AG08396 (cell line): ENCODE results near the gene EWSR1.

ENCODE experiments used
- DNase-seq: peaks from one replicate; pipeline ENCODE4 v3.0.0; 2012; ENCODE audit warnings: low spot score, mixed read lengths

Gene EWSR1

DNA sequence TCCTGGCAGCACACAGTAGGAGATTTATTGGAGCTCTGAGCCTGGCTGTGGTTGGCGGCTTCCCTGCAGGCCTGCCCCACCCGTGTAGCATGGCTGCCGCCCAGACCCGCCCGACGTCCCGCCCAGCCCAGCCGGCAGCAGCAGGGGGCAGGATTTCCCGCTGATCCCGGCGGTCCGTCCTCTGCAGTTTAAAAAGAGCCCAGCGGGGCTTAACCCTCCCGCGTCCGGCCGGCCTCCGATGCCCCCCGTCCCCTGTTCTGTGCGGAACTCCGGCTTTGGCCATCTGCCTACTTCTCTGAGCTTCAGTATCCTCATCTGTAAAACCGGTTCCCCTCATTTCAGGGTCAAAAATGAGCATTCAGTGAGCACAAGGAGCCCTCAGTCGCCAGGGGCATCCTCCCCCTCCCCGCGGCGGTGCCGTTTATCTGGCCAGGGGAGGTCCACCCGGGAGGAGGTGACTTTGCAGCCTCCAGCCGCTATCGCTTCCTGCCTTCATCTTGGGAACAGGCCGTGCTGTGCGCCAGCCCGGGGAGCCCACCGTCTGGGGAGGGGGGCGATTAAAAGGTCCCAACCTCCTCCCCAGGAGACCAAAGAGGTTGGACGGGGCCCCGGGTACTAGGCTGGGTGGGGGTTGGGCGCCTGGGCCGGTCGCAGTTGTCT is 38.2 kb downstream of the EWSR1 start, which contains the start of gene GAS2L1:
Gene GAS2L1, plus strand, starts transcription at position 476 of the 660 bp plus-strand sequence. CDS start 1,456 bp downstream, outside the sequence.
- peak; percentile 95 for DNase-seq

DNA sequence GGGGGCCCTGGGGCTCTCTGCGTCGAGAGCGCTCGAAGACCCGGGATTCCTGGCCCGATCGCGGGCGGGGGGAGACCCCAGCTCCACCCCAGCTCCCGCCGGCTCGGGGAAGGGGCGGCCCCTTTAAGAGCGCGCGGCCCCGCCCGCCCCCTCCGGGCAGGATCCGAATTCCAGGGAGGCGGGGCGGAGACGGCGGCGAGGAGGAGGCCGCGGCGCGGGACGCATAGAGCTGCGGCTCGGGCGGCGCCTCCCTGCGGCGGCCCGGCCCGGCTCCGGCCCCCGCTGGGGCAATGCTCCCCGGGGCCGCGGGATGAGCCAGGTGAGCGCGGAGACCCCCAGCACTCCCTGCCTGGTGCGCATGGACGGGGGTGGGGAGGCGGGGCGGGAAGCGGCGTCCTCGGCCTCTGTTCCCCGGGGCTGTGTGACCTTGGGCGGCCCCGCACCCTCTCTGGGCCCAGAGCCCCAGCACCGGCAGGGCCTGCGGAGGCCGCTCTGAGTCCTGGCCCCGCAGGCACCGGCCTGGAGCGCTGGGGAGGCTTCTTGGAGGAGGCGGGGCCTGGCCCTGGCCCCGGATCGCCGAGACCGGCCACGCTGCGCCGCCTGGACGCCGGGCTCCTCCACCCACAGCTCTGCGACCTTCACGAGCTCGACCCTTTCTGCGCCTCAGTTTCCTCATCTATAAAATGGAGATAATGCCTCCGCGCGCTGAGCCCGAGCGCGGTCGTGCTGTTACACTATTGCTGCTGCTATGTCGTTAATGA is 38.9 kb downstream of the EWSR1 start:
- peak; percentile 91 for DNase-seq

DNA sequence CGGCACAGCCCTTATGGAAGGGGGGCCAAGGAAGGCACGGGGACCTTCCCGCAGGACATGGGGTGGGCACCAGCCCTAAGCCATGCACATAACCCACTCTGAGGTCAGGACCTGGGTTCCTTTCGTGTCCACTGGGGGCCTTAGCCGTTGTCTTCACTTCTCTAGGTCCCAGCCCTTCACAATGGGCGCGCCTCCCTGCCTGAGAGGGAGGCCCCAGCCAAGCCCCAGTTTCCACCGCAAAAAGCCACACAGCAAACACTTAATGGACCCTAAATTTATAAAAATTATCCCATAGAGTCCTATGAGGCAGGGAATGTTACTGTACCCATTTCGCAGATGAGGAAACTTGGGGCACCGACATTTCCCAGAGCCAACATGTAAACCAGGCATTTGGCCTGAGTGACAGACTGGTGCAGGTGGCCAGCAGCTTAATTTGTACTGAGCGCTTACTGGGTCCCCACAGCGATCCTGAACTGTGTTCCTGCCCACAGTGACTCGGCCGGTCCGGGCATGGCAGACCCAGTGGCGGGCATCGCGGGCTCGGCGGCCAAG is 39.6 kb downstream of the EWSR1 start:
- DNase-seq = peak; percentile 36

DNA sequence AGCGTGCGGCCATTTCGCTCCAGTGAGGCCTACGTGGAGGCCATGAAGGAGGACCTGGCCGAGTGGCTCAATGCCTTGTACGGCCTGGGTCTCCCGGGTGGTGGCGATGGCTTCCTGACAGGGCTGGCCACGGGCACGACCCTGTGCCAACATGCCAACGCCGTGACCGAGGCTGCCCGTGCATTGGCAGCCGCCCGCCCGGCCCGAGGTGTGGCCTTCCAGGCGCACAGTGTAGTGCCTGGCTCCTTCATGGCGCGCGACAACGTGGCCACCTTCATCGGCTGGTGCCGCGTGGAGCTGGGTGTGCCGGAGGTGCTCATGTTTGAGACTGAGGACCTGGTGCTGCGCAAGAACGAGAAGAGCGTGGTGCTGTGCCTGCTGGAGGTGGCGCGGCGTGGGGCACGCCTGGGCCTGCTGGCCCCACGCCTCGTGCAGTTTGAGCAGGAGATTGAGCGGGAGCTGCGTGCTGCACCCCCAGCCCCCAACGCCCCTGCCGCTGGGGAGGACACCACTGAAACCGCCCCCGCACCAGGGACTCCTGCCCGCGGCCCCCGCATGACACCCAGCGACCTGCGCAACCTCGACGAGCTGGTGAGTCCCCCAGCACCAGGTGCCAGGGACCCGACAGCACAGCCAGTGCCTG is 40.2 kb downstream of the EWSR1 start:
- no peak for DNase-seq

DNA sequence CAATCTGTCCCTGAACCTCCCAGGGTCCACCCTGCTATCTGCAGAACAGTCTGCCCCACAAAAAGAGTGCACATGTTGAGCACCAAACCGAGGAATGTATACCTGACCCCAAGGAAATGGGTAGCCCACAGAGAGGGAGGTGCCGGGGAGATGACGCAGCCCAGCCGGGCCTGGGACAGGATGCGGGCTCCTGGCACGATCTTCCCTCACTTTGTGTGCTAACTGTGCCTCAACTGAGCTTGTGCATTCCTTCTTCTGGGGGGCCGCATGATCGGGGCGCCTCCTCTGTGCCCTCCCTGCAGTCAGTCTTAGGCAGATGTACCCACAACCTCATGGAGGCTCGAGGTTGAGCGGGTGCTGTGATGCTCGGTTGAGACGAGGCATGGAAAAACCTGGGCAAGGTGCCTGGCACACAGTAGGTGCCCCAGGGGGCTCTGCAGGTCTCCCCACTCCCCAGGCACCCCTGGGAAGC is 40.8 kb downstream of the EWSR1 start:
- peak; percentile 70 for DNase-seq

DNA sequence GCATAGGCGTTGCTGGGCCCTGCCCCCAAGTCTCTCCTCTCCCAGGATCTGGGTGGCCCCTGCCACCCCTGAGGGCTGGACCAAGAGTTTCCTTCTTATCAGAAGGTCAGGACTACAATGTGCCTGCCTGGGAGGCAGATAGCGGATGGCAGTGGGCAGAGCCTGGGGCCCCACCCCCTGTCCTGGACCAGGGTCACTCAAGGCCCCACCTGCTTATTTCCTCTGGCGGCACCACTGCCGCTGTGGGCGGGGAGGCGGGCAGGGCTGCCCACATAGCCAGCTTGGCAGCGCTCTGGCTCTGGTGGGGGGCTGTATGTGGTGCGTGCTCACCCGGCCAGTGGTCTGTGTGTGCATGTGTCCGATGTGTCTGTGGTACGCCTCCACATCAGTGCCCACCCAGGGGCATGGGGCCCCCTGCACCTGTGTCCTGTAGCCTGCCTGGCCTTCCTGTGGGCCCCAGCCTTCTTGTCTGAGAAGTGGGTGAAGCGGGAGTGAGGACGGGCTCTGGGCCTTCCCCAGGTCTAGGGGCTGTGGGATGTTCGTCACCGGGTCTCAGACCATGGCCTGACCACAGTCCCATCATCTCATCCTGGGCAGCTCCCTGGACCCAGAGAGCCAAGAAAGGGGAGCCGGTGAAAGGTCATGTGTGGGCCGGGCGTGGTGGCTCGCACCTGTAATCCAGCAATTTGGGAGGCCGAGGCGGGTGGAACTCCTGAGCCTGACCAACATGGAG is 41.4 kb downstream of the EWSR1 start:
- no peak for DNase-seq

DNA sequence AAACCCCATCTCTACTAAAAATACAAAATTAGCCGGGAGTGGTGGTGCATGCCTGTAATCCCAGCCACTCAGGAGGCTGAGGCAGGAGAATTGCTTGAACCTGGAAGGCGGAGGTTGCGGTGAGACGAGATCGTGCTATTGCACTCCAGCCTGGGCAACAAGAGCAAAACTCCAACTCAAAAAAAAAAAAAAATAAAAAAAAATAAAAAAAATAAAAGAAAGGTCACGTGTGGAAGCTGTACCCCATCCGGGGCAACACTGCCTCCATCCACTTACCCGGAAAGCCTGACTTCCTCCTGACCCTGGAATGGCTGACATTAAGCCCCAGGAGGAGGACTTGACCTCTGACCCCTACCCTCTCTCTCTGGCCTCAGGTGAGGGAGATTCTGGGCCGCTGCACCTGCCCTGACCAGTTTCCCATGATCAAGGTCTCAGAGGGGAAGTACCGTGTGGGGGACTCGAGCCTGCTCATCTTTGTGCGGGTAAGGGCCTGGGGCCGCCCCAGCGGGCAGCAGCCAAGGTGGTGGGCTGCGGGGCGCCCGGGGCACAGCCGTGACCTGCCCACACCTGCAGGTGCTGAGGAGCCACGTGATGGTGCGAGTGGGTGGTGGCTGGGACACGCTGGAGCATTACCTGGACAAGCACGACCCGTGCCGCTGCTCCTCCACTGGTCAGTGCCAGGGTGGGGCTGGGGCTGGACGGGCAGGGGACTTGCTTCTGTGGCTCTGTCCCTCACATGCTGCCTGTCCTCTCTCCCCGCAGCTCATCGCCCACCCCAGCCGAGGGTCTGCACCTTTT is 42.2 kb downstream of the EWSR1 start:
- no peak for DNase-seq

DNA sequence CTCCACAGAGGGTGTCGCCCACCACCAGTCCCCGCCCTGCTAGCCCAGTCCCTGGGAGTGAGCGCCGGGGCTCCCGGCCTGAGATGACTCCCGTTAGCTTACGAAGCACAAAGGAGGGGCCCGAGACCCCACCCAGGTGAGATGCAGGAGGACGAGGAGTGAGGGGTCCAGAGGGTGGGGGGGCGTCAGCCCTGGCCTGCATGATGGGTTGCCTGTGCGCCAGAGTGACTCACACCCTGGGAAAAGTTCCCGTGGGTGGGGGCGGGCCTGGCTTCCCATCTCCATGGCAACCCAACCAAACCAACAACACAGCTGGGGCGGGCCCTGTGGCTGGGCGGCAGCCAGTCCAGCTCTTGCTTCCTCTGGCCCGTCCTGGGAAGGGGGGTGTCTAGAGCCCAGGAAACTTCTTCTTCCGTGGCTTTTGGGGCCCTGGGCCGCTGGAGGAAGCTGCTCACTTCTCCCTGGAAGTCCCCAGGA is 42.8 kb downstream of the EWSR1 start:
- DNase-seq = peak; percentile 100

DNA sequence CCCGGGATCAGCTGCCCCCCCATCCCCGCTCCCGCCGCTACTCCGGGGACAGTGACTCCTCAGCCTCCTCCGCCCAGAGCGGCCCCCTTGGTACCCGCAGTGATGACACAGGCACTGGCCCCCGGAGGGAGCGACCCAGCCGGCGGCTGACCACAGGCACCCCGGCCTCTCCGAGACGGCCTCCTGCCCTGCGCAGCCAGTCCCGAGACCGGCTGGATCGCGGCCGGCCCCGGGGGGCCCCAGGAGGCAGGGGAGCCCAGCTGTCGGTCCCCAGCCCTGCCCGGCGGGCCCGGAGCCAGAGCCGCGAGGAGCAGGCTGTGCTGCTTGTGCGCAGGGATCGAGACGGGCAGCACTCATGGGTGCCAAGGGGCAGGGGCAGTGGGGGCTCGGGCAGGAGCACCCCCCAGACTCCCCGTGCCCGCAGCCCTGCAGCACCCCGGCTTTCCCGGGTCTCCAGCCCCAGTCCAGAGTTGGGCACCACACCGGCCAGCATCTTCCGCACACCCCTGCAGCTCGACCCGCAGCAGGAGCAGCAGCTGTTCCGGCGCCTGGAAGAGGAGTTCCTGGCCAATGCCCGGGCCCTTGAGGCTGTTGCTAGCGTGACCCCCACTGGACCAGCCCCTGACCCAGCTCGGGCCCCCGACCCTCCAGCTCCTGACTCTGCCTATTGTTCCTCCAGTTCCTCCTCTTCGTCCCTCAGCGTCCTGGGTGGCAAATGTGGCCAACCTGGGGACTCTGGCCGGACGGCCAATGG is 43.6 kb downstream of the EWSR1 start:
- DNase-seq = no peak

DNA sequence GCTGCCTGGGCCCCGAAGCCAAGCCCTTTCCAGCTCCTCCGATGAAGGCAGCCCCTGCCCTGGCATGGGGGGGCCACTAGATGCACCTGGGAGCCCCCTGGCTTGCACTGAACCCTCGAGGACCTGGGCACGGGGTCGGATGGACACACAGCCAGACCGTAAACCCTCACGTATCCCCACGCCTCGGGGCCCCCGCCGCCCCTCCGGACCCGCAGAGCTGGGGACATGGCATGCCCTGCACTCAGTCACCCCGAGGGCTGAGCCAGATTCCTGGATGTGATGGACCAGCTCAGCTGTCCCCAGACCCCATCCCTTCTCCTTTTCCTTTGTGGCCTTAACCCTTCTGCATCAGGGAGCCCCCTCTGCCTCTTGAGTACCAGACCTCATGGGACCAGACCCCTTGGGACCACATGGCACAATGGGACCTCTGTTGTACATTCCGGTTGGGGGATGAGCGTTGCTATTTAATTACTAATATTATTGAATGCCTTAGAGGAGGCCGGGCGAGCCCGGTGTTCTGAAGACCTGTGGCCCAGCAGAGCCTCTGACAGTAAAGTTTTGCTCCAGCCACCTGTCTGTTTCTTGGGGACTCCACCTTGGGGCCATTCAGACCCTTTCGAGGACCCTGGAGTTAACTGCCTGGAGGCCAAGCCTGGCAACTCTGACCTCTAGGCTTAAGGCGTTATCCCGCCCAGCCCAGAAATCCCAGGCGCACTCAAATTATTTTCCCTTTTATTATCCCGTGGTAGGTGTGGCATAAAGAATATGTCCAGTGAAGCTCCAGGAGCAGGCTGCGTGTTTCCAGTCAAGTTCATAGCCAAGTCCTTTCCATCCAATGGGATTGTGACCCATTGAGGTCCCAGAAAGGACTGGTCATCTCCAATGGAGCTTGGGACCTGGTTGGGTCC is 44.4 kb downstream of the EWSR1 start:
- no peak for DNase-seq

DNA sequence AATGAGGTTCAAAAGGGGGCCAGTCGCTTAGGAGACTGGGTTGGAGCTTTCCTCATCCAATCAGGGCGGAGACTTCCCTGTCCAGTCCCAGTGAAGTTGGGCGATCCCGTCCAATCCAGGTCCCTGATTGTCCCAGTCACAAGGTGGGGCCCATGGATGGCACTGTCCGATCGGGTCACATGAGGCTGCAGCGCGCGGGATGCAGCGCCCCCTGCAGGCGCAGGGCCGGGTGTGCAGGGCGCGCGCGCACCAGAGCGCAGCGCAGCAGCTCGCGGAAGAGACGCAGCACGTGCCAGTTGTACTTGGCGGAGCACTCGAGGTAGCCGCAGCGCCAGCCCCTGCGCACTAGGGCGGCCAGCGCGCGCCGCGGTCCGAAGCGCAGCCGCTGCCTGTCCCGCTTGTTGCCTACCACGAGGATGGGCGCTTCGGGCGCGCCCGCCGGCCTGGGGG is 45.1 kb downstream of the EWSR1 start:
- peak; percentile 63 for DNase-seq

DNA sequence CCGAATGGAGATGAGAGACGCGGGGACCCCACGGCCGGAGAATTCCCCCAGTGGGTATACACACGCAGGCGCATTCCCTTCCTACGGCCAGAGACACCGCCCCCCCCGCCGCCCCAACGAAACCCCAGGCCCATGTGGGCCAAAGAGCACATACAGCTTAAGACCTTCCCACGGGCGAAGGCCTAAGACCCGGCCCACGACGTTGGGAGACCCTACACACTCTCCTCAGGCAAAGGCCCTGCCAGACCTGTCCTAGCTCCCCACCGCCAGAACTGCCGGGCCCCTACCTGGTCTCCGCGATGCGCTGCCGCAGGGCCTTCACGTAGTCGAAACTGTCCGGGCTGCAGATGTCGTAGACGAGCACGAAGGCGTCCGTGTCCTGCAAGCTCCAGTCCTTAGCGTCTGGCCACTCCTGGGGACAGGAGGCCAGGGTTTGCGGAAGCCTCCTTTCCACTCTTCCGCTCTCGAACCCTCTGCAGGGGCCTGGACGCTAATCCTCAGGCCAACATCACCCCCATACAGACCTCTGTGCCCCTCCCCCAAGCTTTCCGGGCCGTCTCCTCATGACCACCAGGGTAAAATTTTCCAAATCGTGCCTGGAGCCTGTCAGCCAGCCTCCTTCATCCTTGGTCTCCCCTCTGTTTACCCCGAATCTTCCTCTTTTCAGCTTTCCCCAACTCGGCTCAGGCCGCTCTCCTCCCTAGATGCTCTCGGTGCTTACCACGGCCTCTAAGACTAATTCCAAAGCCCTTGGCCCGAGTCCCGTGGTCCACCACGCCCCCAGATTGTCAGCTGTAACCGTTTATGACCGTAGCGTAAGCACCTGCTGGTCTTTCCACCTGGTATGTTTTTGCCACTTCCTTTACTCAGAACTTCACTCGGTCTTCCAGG is 45.8 kb downstream of the EWSR1 start:
- DNase-seq = no peak

DNA sequence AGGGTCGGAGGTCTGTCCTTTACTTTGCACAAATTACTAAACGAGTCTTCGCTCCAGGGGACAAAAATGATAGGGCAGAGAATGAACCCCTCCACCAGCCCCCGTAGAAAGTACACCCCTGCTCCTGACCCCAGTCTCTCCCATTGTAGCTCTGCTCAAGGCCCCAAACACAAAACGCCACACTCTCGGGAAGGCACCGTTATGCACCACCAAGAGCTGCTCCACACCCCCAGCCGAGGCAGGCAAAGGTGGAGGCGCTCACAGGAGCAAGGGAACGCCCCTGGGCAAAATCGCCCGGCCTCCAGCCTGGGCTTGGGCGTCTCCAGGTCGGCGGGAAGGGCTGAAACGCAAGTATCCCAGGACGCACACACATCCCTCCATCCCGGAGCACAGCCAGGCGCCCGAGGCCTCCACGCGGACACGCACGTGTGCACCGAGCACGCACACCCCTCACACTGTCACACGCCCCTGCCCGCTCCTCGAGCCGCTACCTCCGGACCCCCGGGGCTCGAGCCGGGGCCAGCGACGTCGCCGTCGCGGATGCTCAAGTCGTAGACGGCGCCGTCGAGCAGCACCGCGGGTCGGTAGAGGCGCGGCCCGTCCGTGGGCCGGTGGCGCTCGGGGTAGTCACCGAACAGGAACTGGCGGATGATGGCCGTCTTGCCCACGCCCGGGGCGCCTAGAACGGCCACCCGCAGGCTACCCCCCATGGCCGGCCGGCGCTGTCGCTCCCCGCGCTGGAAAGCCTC is 46.6 kb downstream of the EWSR1 start:
- no peak for DNase-seq

DNA sequence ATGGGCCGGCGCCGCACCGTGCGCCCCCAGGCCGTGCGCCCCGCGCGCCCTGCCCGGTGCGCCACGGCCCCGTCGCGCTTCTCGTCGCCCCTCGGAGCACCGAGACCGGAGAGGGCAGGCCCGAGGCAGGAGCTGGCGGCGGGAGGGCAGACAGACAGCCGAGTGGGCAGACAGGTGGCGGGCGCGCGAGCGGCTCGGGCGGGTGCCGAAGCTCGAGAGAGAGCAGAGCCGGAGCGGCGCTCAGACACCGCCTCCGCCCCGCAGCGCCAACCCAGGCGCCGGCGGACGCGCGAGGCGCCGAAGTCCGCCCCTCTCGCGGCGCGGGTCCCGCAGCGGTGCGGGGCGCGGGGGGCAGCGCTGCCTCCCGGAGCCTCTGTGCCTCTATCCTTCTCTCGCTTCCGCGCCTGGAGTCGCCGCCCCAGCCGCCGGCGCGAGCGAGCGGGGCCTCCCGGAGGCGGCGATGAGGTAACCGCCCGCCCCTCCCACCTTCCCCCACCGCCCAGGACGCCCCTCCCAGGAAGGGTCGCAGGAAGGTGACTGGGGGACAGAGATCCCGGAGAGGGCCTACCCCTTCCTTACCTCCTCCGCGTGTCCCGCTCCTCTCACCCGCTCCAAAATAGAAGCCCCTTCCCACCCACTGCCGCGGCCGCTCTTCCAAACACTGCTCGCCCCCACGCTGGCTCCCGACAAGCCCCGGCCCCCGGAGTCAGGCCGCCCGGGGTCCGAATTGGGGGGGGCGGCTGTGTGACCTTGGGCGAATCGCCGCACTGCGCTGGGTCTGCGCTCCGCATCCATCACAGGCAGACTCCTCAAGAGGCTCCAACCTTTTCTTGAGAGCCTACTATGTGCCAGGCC is 47.4 kb downstream of the EWSR1 start, which contains the start of gene RASL10A:
Gene RASL10A, minus strand, starts transcription at position 412 of the 855 bp plus-strand sequence. CDS start 451 bp downstream, outside the sequence.
- no peak for DNase-seq

DNA sequence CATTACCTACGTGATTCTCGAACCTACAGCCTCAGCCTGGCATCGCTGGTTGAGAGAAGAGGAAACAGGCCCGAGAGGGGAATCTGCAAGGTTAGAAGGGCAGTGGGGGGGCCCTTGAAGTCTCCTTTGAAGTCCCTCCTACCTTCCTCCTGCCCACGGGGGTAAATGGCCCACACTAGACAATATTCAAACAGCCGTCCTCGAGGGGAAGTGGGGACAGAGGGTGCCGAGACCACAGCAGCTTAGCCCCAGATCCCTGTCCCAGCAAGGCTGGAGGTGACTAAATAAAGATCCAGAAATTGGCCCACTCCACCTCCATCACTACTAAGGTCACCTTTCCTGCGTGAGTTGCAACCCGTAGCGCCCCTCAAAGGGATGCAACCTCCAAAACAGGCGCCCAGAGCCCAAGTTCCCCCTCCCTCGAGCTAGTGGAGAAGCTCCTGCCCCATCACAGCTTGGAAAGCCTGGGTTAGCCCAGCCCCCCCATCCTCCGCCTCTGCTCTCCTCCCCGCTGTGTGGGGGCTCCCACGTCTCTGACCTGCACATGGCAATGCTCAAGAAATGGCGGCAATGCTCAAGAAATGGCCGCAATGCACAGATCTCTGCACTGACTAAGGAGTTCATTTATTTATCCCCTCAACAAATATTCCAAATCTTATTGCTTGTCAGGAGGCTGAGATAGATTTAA is 48.2 kb downstream of the EWSR1 start:
- no peak for DNase-seq
